ENCODE results near the gene GNB1L. TPM values are rescaled to one million over a fixed set of nuclear protein-coding genes. Genes with fewer than 3 reads are reported as not detected.

GNB1L gene
- total and polyA plus RNA-seq, 2 of the 13 experiments (the other 11 are each of a cell fraction or from before 2014, with no cell fraction given), result 2.5 to 7.4 TPM

DNA sequence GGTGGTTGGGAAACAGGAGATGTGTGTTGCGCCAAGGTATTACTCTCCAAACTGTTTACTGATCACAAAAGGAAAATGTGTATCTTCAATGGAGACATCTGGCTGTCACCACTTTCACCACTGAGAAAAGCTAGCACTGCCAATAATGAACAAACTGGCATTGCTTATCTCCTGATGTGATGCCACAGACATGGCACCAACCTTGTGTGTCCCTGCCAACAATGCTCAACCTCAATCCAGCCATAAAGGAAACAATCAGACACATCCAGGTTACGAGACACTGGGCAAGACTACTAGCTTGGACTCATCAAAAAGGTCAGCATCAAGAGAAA, 28.1 kb downstream of the GNB1L start (continued):
- TF ChIP-seq REL (CRISPR knock-in tag; conservative IDR thresholded peaks at IDR 0.05) (no peak), ZNF484 (CRISPR knock-in tag; IDR thresholded peaks at IDR 0.05; ENCODE audit: borderline replicate concordance, low read depth) (no peak), KDM2A (CRISPR knock-in tag; IDR thresholded peaks at IDR 0.05; ENCODE audit: borderline replicate concordance, low read depth) (no peak), ZBTB20 (CRISPR knock-in tag; IDR thresholded peaks at IDR 0.05; ENCODE audit: borderline replicate concordance, low read depth) (no peak), ZNF350 (CRISPR knock-in tag; IDR thresholded peaks at IDR 0.05; ENCODE audit: borderline replicate concordance, low read depth) (no peak)

DNA sequence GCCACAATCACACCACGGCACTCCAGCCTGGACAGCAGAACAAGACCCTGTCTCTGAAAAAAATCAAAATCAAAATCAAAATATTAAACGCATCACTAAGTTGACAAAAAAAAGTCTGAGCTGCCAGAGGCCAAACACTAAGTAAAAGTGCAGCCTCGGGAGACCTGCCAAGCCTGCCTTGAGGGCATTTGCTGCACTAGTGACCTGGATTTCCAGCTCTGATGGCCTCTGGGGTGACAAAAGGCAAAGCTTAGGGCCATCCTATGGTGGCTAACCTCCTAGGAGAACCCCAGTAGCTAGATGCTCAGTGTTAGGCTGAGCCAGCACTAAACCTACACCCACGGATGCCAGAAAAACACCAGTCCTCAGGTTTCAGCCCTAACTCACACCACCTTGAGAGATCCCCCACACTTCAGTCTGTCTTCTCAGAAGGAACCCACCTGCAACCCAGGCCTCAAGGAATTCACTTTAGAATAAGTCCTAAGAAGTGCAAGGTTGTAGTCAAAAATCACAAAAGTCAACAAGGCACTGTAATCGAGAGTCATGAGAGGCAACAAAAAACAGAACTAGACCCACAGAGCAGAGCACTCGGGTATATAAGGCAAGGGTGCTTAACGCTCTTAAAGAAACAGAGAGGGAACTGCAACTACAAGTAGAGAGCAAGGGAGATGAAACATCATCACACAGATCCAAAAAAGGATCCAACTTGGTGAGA, 28.6 kb downstream of the GNB1L start:
- no peak for TF ChIP-seq GATAD2A (CRISPR knock-in tag; IDR thresholded peaks at IDR 0.05)
- Histone ChIP-seq H4K20me1 (ENCODE audit: insufficient read depth, low read length) (no peaks in the 10 kb centered on the region), H2AFZ (ENCODE audit: low read length) (no peak overlapping the region), H3K4me1 (ENCODE audit: insufficient read depth, low read length) (peaks cover 48% of the 10 kb centered on the region), H3K9me3 (ENCODE audit: low read length) (no peaks in the 10 kb centered on the region), H3K27ac (ENCODE audit: extremely low read length, insufficient read depth, low read length) (no peak overlapping the region), H3K4me3 (replicated peaks in 1 of 3; ENCODE audit: insufficient read depth in 1 of 3, low read depth in 2 of 3, low read length in 3 of 3) (no peak overlapping the region), H3K9ac (ENCODE audit: insufficient read depth, low read depth, low read length) (no peak overlapping the region), H3K27me3 (ENCODE audit: control insufficient read depth in 1 of 2, insufficient read depth in 2 of 2, low read length in 2 of 2) (no peaks in the 10 kb centered on the region), H3K4me2 (ENCODE audit: low read depth, low read length) (no peak overlapping the region), H3K79me2 (ENCODE audit: insufficient read depth, low read length) (no peaks in the 10 kb centered on the region), H3K36me3 (replicated peaks in 1 of 2; ENCODE audit: control insufficient read depth in 1 of 2, insufficient read depth in 2 of 2, low read length in 2 of 2) (no peaks in the 10 kb centered on the region)
- in situ Hi-C loops (cut with HindIII; ENCODE audit: extremely low pct_ligation_motif_present, low pct_unique_long_range_greater_than_20kb) (no loop called here), intact Hi-C loops (cut with micrococcal nuclease; ENCODE audit: unreplicated experiment) (no loop called here)
- ChIA-PET POLR2A (interaction anchor here (1.0 kb wide), 1 partner anchor 14 kb away, joined by 3 read pairs; no protein-coding TSS in a partner anchor), CTCF (ENCODE audit: low intra/inter-chr PET ratio, low total read pairs) (no interaction called here)
- ATAC-seq (no peak), FAIRE-seq (no peak), DNase-seq (ENCODE audit: low spot score) (no peak)
- no TSS peak for BruUV-seq (replicated peaks)
- 96% methylated on average over 7 of the region's 7 CpGs for WGBS (ENCODE audit: low lambda C conversion rate)

DNA sequence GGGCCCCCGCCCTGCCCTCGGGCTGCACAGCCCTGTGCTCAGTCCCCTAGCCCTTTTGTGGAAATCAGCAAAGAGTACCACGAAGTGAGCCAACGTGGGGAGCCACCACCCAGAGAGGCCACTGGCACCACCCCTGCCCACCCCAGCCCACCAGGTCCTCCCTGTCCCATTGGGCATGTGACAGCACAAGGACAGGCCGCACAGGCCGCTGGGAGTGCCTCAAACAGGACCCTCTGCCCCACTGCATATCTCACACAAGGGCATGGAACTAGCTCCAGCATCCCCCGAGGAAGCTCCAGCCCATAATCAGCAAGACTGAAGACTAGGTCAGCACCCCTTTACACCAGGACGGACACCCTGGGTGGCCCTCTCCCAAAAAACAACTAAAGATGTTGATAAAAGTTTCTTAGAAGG, 29.7 kb downstream of the GNB1L start:
- H3K4me2 ChIP-seq (ENCODE audit: low read depth, low read length), result peak overlapping the region; percentile 83
- ATAC-seq (no peak), FAIRE-seq (no peak), DNase-seq (ENCODE audit: low spot score) (no peak)
- H3K36me3 ChIP-seq (replicated peaks in 1 of 2; ENCODE audit: control insufficient read depth in 1 of 2, insufficient read depth in 2 of 2, low read length in 2 of 2), result no peaks in the 10 kb centered on the region
- H3K4me3 ChIP-seq (replicated peaks in 1 of 3; ENCODE audit: insufficient read depth in 1 of 3, low read depth in 2 of 3, low read length in 3 of 3), result peak overlapping the region in 1 of 3 experiments; percentile 58; a peak in 1 of 6 replicates
- CTCF ChIA-PET (ENCODE audit: low intra/inter-chr PET ratio, low total read pairs), result no interaction called here
- H4K20me1 ChIP-seq (ENCODE audit: insufficient read depth, low read length), result no peaks in the 10 kb centered on the region
- H3K9ac ChIP-seq (ENCODE audit: insufficient read depth, low read depth, low read length), result peak overlapping the region; percentile 69
- intact Hi-C loops (cut with micrococcal nuclease; ENCODE audit: unreplicated experiment) (loop anchor here (1.0 to 5.0 kb wide), 2 partner anchors 16 to 67 kb away; no protein-coding TSS in a partner anchor), in situ Hi-C loops (cut with HindIII; ENCODE audit: extremely low pct_ligation_motif_present, low pct_unique_long_range_greater_than_20kb) (no loop called here)
- no peaks in the 10 kb centered on the region for H3K9me3 ChIP-seq (ENCODE audit: low read length)
- H3K27me3 ChIP-seq (ENCODE audit: control insufficient read depth in 1 of 2, insufficient read depth in 2 of 2, low read length in 2 of 2), result no peaks in the 10 kb centered on the region
- H3K79me2 ChIP-seq (ENCODE audit: insufficient read depth, low read length), result no peaks in the 10 kb centered on the region
- peak overlapping the region; percentile 77 for H3K27ac ChIP-seq (ENCODE audit: extremely low read length, insufficient read depth, low read length)
- no TSS peak for BruUV-seq (replicated peaks)
- peaks cover 48% of the 10 kb centered on the region for H3K4me1 ChIP-seq (ENCODE audit: insufficient read depth, low read length)
- WGBS (ENCODE audit: low lambda C conversion rate), result 100% methylated on average over 2 of the region's 8 CpGs
- H2AFZ ChIP-seq (ENCODE audit: low read length), result no peak overlapping the region
- POLR2A ChIA-PET, result interaction anchor here (1.2 to 1.8 kb wide), 3 partner anchors 8 to 30 kb away, joined by 3 to 12 read pairs (median 4); partner anchors contain the start of genes GNB1L and RTL10
- TF ChIP-seq, protein P1, sequence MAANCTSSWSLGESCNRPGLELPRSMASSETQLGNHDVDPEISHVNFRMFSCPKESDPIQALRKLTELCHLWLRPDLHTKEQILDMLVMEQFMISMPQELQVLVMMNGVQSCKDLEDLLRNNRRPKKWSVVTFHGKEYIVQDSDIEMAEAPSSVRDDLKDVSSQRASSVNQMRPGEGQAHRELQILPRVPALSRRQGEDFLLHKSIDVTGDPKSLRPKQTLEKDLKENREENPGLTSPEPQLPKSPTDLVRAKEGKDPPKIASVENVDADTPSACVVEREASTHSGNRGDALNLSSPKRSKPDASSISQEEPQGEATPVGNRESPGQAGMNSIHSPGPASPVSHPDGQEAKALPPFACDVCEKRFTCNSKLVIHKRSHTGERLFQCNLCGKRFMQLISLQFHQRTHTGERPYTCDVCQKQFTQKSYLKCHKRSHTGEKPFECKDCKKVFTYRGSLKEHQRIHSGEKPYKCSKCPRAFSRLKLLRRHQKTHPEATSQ (CRISPR knock-in tag; IDR thresholded peaks at IDR 0.05; ENCODE audit: borderline replicate concordance), result 0 out of 2 replicates have a peak, but pooled peaks have one; percentile 9
- TF ChIP-seq, protein P2, sequence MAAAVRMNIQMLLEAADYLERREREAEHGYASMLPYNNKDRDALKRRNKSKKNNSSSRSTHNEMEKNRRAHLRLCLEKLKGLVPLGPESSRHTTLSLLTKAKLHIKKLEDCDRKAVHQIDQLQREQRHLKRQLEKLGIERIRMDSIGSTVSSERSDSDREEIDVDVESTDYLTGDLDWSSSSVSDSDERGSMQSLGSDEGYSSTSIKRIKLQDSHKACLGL (CRISPR knock-in tag; IDR thresholded peaks at IDR 0.05), result 0 out of 2 replicates have a peak, but pooled peaks have one; percentile 24
- TF ChIP-seq, protein P3, sequence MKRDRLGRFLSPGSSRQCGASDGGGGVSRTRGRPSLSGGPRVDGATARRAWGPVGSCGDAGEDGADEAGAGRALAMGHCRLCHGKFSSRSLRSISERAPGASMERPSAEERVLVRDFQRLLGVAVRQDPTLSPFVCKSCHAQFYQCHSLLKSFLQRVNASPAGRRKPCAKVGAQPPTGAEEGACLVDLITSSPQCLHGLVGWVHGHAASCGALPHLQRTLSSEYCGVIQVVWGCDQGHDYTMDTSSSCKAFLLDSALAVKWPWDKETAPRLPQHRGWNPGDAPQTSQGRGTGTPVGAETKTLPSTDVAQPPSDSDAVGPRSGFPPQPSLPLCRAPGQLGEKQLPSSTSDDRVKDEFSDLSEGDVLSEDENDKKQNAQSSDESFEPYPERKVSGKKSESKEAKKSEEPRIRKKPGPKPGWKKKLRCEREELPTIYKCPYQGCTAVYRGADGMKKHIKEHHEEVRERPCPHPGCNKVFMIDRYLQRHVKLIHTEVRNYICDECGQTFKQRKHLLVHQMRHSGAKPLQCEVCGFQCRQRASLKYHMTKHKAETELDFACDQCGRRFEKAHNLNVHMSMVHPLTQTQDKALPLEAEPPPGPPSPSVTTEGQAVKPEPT (CRISPR knock-in tag; IDR thresholded peaks at IDR 0.05; ENCODE audit: low read depth), result no peak
- TF ChIP-seq DR1 (CRISPR knock-in tag; IDR thresholded peaks at IDR 0.05) (0 out of 2 replicates have a peak, but pooled peaks have one; percentile 5), GTF2F1 (IDR thresholded peaks at IDR 0.05; ENCODE audit: low read length) (no peak), ZNF782 (CRISPR knock-in tag; IDR thresholded peaks at IDR 0.05; ENCODE audit: borderline replicate concordance) (0 out of 2 replicates have a peak, but pooled peaks have one; percentile 10)

Data from HepG2 (cell line).